BLaER1 (cell line): ENCODE results near the gene ANAPC10.

Experiments
- H3K27ac ChIP-seq: shearing (Covaris generic); formaldehyde crosslinking; 2 replicates; pipeline ENCODE4 v1.8.1; 2022
- H3K27me3 ChIP-seq: shearing (Covaris generic); formaldehyde crosslinking; 2 replicates; pipeline ENCODE4 v1.8.1; 2022
- H3K36me3 ChIP-seq: shearing (Covaris generic); formaldehyde crosslinking; 2 replicates; pipeline ENCODE4 v1.8.1; 2022
- H3K4me1 ChIP-seq: shearing (Covaris generic); formaldehyde crosslinking; 2 replicates; pipeline ENCODE4 v1.8.1; 2022
- H3K4me2 ChIP-seq: shearing (Covaris generic); formaldehyde crosslinking; 2 replicates; pipeline ENCODE4 v1.8.1; 2022
- H3K4me3 ChIP-seq: shearing (Covaris generic); formaldehyde crosslinking; 2 replicates; pipeline ENCODE4 v1.8.1; 2022
- H3K9ac ChIP-seq: shearing (Covaris generic); formaldehyde crosslinking; 2 replicates; pipeline ENCODE4 v1.8.1; 2022
- H3K9me3 ChIP-seq: shearing (Covaris generic); formaldehyde crosslinking; 2 replicates; pipeline ENCODE4 v1.8.1; 2022
- H4K20me1 ChIP-seq: shearing (Covaris generic); formaldehyde crosslinking; 2 replicates; pipeline ENCODE4 v1.8.1; 2022
- Cebpa-rat ChIP-seq: shearing (Covaris generic); IDR thresholded peaks from 2 replicates; pipeline ENCODE4 v1.8.1; 2022

The ANAPC10 gene

GRCh38 chr4:145076469-145076855 is 21.5 kb downstream of the ANAPC10 start:
- H3K4me1 ChIP-seq: no peaks in the 10 kb centered on the region
- TF ChIP-seq Cebpa-rat: no peak
- H3K27me3 ChIP-seq: no peaks in the 10 kb centered on the region
- no peak overlapping the region for H3K27ac ChIP-seq
- no peak overlapping the region for H3K4me2 ChIP-seq
- H3K36me3 ChIP-seq: peaks cover 57% of the 10 kb centered on the region
- no peak overlapping the region for H3K4me3 ChIP-seq
- H3K9ac ChIP-seq: no peak overlapping the region
- H4K20me1 ChIP-seq: no peaks in the 10 kb centered on the region
- peaks cover 22% of the 10 kb centered on the region for H3K9me3 ChIP-seq

DNA sequence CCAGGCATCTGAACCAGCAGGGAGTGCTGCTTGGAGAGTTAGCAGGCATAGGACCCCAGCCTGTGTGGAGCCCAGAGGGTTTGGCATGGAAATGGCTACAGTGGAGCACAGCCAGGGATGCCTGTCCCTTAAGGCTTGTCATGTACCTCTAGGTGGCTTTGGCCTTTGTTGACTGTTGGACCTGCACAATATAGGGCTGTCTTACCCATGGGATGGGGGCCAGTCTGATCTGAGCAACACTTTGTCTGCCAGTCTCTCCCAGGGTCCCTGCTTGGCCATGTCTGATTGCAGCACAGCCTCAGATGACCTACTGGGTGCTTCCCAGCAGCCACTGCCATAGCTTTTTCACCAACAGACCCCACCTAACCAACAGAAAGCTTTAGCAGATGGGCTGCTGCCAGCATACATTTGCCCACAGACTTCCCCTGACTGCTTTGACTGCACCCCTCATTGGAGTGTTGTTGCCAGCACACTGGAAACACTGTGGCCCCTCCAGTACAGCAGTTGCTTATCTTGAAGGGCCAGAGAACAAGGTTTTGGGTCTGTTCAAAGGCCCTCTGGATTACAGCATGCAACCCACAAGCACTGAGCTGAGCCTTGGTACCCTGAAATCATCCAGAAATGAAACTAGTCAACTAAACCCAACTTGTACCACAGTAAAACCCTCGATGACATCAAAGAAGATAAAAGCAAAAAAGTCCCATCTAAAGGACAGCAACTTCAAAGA is 22.1 kb downstream of the ANAPC10 start:
- no peak overlapping the region for H3K4me2 ChIP-seq
- no peak overlapping the region for H3K27ac ChIP-seq
- H4K20me1 ChIP-seq: no peaks in the 10 kb centered on the region
- H3K4me3 ChIP-seq: no peak overlapping the region
- TF ChIP-seq Cebpa-rat: no peak
- H3K27me3 ChIP-seq: no peaks in the 10 kb centered on the region
- peaks cover 58% of the 10 kb centered on the region for H3K36me3 ChIP-seq
- no peak overlapping the region for H3K9ac ChIP-seq
- no peaks in the 10 kb centered on the region for H3K4me1 ChIP-seq
- peaks cover 22% of the 10 kb centered on the region for H3K9me3 ChIP-seq

- H3K36me3 ChIP-seq: peaks cover 43% of the 10 kb centered on the region
- peaks cover 3% of the 10 kb centered on the region for H3K4me1 ChIP-seq
- no peaks in the 10 kb centered on the region for H3K9me3 ChIP-seq
- no peaks in the 10 kb centered on the region for H4K20me1 ChIP-seq
- no peak overlapping the region for H3K27ac ChIP-seq
- TF ChIP-seq Cebpa-rat: no peak
- no peak overlapping the region for H3K4me3 ChIP-seq
- no peaks in the 10 kb centered on the region for H3K27me3 ChIP-seq
- no peak overlapping the region for H3K4me2 ChIP-seq
- H3K9ac ChIP-seq: no peak overlapping the region
Observed at GRCh38 chr4:145071560-145071959, 26.4 kb downstream of the ANAPC10 start.

- no peak overlapping the region for H3K4me3 ChIP-seq
- no peak overlapping the region for H3K4me2 ChIP-seq
- H4K20me1 ChIP-seq: no peaks in the 10 kb centered on the region
- H3K9me3 ChIP-seq: no peaks in the 10 kb centered on the region
- H3K36me3 ChIP-seq: peaks cover 29% of the 10 kb centered on the region
- TF ChIP-seq Cebpa-rat: no peak
- no peak overlapping the region for H3K27ac ChIP-seq
- no peaks in the 10 kb centered on the region for H3K27me3 ChIP-seq
- H3K9ac ChIP-seq: no peak overlapping the region
- peaks cover 9% of the 10 kb centered on the region for H3K4me1 ChIP-seq
Observed at GRCh38 chr4:145069361-145069760, 28.6 kb downstream of the ANAPC10 start.

DNA sequence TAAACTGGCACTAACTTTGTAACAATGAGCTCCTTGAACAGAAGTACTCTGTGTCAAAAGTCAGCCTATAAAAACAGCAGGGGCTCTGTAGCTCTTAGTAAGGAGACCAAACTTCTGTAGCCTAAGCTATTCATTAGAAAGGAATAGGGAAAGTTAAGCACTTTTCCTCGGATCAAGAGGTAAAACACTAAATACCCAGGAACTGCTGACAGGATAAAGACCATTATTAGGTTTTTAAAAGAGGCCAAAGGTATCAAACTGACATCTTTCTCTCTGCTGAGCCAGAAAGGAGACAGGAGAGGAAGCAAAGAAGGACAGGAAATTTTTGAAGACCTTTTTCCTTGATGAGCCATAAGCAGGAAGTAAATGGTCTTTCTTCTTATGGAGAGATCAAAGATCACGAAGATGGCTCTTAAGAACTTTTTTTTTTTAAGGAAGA is 31.9 kb downstream of the ANAPC10 start:
- H3K4me2 ChIP-seq: peak overlapping the region; percentile 26
- H4K20me1 ChIP-seq: no peaks in the 10 kb centered on the region
- H3K27me3 ChIP-seq: no peaks in the 10 kb centered on the region
- no peaks in the 10 kb centered on the region for H3K9me3 ChIP-seq
- no peak overlapping the region for H3K27ac ChIP-seq
- H3K4me3 ChIP-seq: no peak overlapping the region
- H3K36me3 ChIP-seq: peaks cover 37% of the 10 kb centered on the region
- TF ChIP-seq Cebpa-rat: no peak
- H3K4me1 ChIP-seq: peaks cover 9% of the 10 kb centered on the region
- no peak overlapping the region for H3K9ac ChIP-seq

DNA sequence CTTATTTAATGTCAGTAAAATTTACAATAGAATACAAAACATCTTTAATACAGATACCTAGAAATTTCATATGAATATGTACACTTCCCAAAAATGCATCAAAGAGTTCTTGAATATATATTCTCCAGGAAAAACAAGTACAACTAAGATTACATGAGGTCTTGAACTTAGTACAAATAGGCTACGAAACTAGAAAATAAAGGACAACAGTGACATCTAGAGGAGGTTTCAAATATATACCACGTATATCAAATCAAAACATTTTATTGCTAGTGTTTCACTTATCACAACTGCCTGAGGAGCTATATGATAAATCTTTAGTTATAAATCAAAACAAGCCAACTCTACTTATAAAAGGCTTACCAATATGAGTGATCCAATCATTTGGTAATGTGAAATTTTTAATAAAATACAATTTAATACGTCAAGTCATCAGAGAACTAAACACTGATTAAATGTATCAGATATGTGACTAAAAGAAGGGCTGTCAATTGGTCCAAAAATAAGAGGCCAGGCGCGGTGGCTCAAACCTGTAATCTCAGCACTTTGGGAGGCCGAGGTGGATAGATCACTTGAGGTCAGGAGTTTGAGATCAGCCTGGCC is 36.6 kb downstream of the ANAPC10 start:
- H3K9me3 ChIP-seq: no peaks in the 10 kb centered on the region
- no peak overlapping the region for H3K9ac ChIP-seq
- H3K36me3 ChIP-seq: peaks cover 8% of the 10 kb centered on the region; the same call in 1 of the 2 replicates
- TF ChIP-seq Cebpa-rat: no peak
- H3K4me3 ChIP-seq: no peak overlapping the region
- H3K4me1 ChIP-seq: peaks cover 5% of the 10 kb centered on the region
- H4K20me1 ChIP-seq: no peaks in the 10 kb centered on the region
- H3K27ac ChIP-seq: no peak overlapping the region
- no peak overlapping the region for H3K4me2 ChIP-seq
- no peaks in the 10 kb centered on the region for H3K27me3 ChIP-seq

- Histone ChIP-seq H3K36me3 (peaks cover 18% of the 10 kb centered on the region; the same call in 1 of the 2 replicates), H4K20me1 (no peaks in the 10 kb centered on the region), H3K9ac (no peak overlapping the region), H3K27ac (no peak overlapping the region), H3K4me3 (no peak overlapping the region), H3K4me1 (no peaks in the 10 kb centered on the region), H3K9me3 (no peaks in the 10 kb centered on the region), H3K4me2 (no peak overlapping the region), H3K27me3 (no peaks in the 10 kb centered on the region)
- TF ChIP-seq Cebpa-rat: no peak
Observed at GRCh38 chr4:145058256-145058655, 39.7 kb downstream of the ANAPC10 start.

- H3K4me1 ChIP-seq: no peaks in the 10 kb centered on the region
- peaks cover 13% of the 10 kb centered on the region; the same call in 1 of the 2 replicates for H3K36me3 ChIP-seq
- no peak overlapping the region for H3K4me2 ChIP-seq
- H4K20me1 ChIP-seq: no peaks in the 10 kb centered on the region
- no peak overlapping the region for H3K9ac ChIP-seq
- H3K27me3 ChIP-seq: no peaks in the 10 kb centered on the region
- H3K27ac ChIP-seq: no peak overlapping the region
- no peak overlapping the region for H3K4me3 ChIP-seq
- no peaks in the 10 kb centered on the region for H3K9me3 ChIP-seq
- peak; percentile 45; the same call in 1 of the 2 replicates for TF ChIP-seq Cebpa-rat
Observed at GRCh38 chr4:145056325-145057130, 41.5 kb downstream of the ANAPC10 start.

DNA sequence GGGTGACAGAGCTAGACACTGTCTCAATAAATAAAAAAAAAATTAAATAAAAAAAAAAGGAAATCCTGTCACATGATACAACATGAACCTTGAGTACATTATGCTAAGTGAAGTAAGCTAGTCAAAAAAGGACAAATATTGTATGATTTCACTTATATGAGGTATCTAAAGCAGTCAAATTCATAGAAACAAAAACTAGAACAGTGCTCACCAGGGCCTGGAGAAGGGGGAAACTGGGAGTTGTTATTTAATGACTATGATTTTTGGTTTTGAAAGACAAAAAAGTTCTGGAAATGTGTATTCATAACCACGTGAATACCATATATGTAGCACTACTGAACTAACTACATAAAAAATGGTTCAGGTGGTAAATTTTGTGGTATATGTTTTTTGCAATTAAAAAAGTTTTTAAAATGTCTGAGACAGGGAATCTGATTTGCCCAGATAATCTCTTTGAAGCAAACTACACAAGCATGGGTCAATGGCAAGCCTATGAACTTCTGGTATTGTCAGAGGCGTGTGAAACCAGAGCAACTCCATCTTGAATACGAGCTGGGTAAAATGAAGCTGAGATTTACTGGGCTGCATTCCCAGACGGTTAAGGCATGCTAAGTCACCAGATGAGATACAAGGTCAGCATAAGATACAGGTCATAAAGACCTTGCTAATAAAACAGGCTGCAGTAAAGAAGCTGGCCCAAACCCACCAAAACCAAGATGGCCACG is 42.3 kb downstream of the ANAPC10 start:
- peaks cover 19% of the 10 kb centered on the region for H3K36me3 ChIP-seq
- no peaks in the 10 kb centered on the region for H3K27me3 ChIP-seq
- no peak for TF ChIP-seq Cebpa-rat
- peaks cover 4% of the 10 kb centered on the region for H3K9me3 ChIP-seq
- no peak overlapping the region for H3K4me2 ChIP-seq
- H3K27ac ChIP-seq: no peak overlapping the region
- H3K4me3 ChIP-seq: no peak overlapping the region
- no peaks in the 10 kb centered on the region for H4K20me1 ChIP-seq
- no peak overlapping the region for H3K9ac ChIP-seq
- H3K4me1 ChIP-seq: no peaks in the 10 kb centered on the region
